Activated T-helper 1 cell treated with anti-CD3 and anti-CD28 coated beads, Interleukin-12 subunit alpha, Interleukin-12 subunit beta, Interleukin-2, Interleukin-4 antibody, amounts not matched to agents 30 ng/mL and 10 ng/mL and 1 ng/mL, durations not matched to agents 14 hours and 24 hours and 36 hours (primary cell): Measurements from ENCODE around the gene SAMD4B. TPM values are rescaled to one million over a fixed set of nuclear protein-coding genes. Genes with fewer than 3 reads are reported as not detected.
"Not testable (repeated sequence)": the region's sequence is repeated elsewhere in the genome, so short reads cannot be mapped to it uniquely, and the experiment has no call there.

Experiments used
- DNase-seq: peaks from one replicate; pipeline ENCODE4 v3.0.0; 2021; ENCODE audit warnings: low spot score
- H3K27ac Mint-ChIP-seq: one replicate; pipeline ENCODE4 v1.8.0; 2021; ENCODE audit warnings: mild to moderate bottlenecking, mixed read lengths
- H3K27me3 Mint-ChIP-seq: one replicate; pipeline ENCODE4 v1.8.0; 2022; ENCODE audit warnings: mild to moderate bottlenecking, moderate library complexity, mixed read lengths; ENCODE audit not compliant: insufficient read depth
- H3K36me3 Mint-ChIP-seq: one replicate; pipeline ENCODE4 v1.8.0; 2021; ENCODE audit warnings: low read depth, mixed read lengths
- H3K4me1 Mint-ChIP-seq: one replicate; pipeline ENCODE4 v1.8.0; 2021; ENCODE audit warnings: low read depth, mixed read lengths
- H3K4me3 Mint-ChIP-seq: one replicate; pipeline ENCODE4 v1.8.0; 2021; ENCODE audit warnings: mild to moderate bottlenecking, moderate library complexity, mixed read lengths
- H3K9me3 Mint-ChIP-seq: one replicate; pipeline ENCODE4 v1.8.0; 2021; ENCODE audit warnings: mixed read lengths
- intact Hi-C: fragments of 100-400 bp; cut with micrococcal nuclease; formaldehyde crosslinking; loops from one replicate; pipeline ENCODE4 v1.15.1; 2024
- total RNA-seq: library from RNA; stranded (reverse); gene quantifications from 2 replicates; pipeline ENCODE4 v1.2.3, GENCODE V29; 2022

Gene SAMD4B
- total RNA-seq, 1 donor from 2014 or later, result 71.8 TPM

DNA sequence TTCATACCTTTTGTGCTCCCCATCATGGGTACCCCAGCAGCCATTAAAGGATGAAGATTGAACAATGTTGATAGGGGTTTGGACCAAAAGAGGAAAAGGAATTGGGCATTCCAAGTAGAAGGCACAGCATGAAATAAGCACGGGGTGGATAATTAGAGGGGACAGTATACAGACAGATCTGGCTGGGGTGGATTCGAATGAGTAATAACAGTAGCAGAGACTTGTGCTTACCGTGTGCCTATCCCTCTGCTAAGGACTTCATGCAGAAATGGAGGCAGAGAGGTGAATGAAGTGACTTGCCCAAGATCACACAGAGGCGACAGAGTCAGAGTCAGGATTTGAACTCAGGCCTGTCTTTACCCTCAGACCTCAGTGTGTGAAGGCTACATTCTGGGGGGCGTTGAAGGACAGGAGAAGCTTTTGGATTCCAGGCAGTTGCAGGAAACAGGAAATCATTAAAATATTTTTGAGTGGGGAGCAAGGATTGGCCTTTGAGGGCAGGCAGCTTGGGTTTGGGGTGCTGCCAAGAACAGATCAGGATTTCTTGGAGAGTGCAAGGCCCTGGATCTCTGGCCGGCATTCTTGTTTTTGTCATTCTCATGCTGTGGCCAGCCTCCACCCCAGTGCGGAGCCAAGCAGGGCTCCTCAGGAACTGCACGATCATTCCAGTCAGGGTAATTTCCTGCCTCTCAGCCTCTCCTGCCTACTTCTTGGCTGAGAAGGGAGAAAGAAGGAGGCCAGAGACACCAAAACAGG is 30.0 kb downstream of the SAMD4B start:
- DNase-seq, result no peak
- no peaks in the 10 kb centered on the region for H3K27me3 Mint-ChIP-seq
- intact Hi-C loops, result no loop called here
- H3K9me3 Mint-ChIP-seq, result no peaks in the 10 kb centered on the region
- H3K27ac Mint-ChIP-seq, result peak overlapping the region; percentile 37
- no peak overlapping the region for H3K4me3 Mint-ChIP-seq
- peaks cover 5% of the 10 kb centered on the region for H3K4me1 Mint-ChIP-seq
- peaks cover 30% of the 10 kb centered on the region for H3K36me3 Mint-ChIP-seq

DNA sequence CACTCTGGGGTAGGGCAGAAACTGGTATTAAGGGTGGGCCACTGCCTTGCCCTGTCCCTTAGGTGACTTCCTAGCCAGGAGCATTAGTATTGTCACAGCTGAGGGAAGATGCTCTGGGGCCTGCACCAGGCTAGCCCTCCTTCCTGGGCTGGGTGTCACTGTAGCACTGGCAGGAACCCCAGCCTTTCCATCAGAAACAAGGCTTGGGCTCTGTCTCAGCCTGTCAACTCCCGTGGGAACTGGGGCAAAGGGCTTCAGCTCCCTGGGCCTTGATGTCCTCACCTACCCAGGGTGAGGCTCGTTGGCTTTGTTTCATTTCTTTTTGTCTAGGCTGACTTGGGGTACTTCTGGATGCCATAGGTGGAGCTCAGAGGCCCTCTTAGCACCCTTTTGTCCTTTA is 30.7 kb downstream of the SAMD4B start:
- no peaks in the 10 kb centered on the region for H3K9me3 Mint-ChIP-seq
- no peak overlapping the region for H3K4me3 Mint-ChIP-seq
- H3K27me3 Mint-ChIP-seq, result no peaks in the 10 kb centered on the region
- DNase-seq, result no peak
- H3K27ac Mint-ChIP-seq, result no peak overlapping the region
- H3K4me1 Mint-ChIP-seq, result peaks cover 5% of the 10 kb centered on the region
- intact Hi-C loops, result no loop called here
- peaks cover 32% of the 10 kb centered on the region for H3K36me3 Mint-ChIP-seq

DNA sequence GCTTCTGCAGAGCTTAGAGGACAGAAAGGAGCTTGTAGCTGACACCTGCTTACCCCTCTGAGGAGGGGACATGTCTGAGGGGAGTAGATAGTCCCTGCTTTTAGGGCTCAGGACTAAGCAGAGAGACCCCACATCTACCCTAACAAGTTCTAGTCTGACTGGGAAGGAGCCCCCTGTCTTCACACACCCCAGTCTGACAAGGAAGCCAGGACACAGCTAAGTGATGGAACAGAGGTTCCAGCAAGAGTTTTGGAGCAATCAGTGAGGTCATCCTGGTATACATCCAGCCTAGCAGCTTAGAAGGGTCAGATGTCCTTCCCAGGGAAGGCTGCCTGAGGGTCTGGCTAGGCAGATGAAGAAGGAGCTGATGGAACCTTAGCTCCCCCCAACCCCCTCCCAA is 33.7 kb downstream of the SAMD4B start:
- no peak overlapping the region for H3K4me3 Mint-ChIP-seq
- no peak overlapping the region for H3K27ac Mint-ChIP-seq
- no peaks in the 10 kb centered on the region for H3K27me3 Mint-ChIP-seq
- no peaks in the 10 kb centered on the region for H3K9me3 Mint-ChIP-seq
- intact Hi-C loops, result no loop called here
- no peak for DNase-seq
- peaks cover 24% of the 10 kb centered on the region for H3K36me3 Mint-ChIP-seq
- no peaks in the 10 kb centered on the region for H3K4me1 Mint-ChIP-seq

DNA sequence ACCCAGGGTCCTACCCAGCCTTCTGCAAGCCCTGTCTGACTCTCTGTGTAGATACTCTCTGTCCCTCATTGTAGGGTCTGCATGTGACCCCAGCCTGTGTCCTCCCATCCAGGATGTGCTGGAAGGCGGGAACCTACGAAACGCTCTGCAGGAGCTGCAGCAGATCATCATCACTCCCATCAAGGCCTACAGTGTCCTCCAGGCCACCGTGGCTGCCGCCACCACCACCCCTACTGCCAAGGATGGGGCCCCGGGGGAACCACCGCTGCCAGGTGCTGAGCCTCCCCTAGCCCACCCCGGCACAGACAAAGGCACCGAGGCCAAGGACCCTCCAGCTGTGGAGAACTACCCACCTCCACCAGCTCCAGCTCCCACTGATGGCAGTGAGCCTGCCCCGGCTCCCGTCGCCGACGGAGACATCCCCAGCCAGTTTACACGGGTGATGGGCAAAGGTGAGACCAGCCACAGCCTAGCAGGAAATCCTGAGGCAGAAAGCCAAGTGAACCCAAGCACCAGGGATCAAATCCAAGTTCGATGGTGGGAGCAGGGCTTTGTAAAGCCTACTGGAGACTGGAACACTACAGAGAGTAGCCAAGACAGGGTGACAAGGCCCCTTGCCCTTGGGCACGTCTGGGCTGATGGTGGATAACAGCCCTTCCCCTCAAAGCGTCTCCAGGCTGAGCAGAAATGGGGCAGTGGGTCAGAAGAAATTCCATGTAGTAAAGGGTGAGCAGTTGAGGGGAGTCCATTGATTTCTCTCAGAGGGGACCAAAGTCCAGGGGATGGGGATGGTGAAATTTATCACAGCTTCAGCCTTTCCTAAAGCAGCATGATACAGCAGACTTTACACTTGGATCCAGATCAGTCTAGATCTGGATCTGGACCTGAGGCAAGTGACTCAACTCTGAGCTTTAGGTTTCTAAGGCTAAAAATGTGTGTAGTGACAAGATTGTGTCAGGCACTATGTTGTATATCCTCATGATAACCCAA is 35.4 kb downstream of the SAMD4B start:
- peaks cover 27% of the 10 kb centered on the region for H3K36me3 Mint-ChIP-seq
- H3K9me3 Mint-ChIP-seq, result no peaks in the 10 kb centered on the region
- H3K4me1 Mint-ChIP-seq, result no peaks in the 10 kb centered on the region
- DNase-seq, result no peak
- intact Hi-C loops, result no loop called here
- H3K4me3 Mint-ChIP-seq, result no peak overlapping the region
- H3K27me3 Mint-ChIP-seq, result no peaks in the 10 kb centered on the region
- H3K27ac Mint-ChIP-seq, result no peak overlapping the region

DNA sequence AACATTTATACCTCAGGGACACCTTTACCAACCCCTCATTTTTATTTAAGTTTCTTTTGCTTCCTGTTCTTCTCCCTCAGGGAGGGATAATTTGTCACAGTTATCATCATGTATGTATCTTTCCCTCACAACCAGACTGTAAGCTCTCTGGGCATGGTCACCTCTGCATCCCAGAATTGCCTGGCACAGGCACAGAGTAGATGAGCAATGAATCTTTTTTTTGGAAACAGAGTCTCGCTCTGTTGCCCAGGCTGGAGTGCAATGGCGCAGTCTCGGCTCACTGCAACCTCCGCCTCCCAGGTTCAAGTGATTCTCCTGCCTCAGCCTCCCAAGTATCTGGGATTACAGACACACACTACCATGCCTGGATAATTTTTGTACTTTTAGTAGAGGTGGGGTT is 37.1 kb downstream of the SAMD4B start:
- DNase-seq, H3K9me3 Mint-ChIP-seq, intact Hi-C loops, H3K4me1 Mint-ChIP-seq, H3K27me3 Mint-ChIP-seq, H3K4me3 Mint-ChIP-seq: not testable (repeated sequence)
- H3K27ac Mint-ChIP-seq, result peak overlapping the region; percentile 36
- peaks cover 32% of the 10 kb centered on the region for H3K36me3 Mint-ChIP-seq

DNA sequence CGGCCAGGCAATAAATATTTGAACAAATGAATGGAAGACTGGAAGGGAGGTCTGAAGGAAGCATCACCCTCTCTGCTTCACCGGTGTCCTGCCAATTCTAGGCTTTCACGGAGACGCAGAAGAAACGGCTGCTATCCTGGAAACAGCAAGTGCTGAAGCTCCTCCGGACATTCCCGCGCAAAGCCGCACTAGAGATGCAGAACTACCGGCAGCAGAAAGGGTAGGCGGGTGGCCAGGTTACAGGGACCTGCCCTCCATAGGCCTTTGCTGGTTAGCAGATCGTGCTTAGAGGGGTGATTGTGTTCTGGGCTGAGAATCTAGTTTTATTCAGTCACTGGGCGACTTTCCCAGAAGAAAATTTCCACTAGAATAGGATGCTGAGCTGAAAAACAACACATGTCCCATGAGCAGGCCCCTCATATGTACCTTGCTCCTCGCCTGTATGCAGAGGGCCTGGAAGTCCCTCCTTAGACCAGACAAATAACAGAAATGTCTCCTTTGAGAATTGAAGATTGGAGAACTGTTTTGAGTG is 37.7 kb downstream of the SAMD4B start:
- H3K36me3 Mint-ChIP-seq, result peaks cover 32% of the 10 kb centered on the region
- no peak for DNase-seq
- intact Hi-C loops, result no loop called here
- H3K4me1 Mint-ChIP-seq, result no peaks in the 10 kb centered on the region
- H3K27ac Mint-ChIP-seq, result peak overlapping the region; percentile 36
- H3K9me3 Mint-ChIP-seq, result no peaks in the 10 kb centered on the region
- H3K4me3 Mint-ChIP-seq, result no peak overlapping the region
- no peaks in the 10 kb centered on the region for H3K27me3 Mint-ChIP-seq

DNA sequence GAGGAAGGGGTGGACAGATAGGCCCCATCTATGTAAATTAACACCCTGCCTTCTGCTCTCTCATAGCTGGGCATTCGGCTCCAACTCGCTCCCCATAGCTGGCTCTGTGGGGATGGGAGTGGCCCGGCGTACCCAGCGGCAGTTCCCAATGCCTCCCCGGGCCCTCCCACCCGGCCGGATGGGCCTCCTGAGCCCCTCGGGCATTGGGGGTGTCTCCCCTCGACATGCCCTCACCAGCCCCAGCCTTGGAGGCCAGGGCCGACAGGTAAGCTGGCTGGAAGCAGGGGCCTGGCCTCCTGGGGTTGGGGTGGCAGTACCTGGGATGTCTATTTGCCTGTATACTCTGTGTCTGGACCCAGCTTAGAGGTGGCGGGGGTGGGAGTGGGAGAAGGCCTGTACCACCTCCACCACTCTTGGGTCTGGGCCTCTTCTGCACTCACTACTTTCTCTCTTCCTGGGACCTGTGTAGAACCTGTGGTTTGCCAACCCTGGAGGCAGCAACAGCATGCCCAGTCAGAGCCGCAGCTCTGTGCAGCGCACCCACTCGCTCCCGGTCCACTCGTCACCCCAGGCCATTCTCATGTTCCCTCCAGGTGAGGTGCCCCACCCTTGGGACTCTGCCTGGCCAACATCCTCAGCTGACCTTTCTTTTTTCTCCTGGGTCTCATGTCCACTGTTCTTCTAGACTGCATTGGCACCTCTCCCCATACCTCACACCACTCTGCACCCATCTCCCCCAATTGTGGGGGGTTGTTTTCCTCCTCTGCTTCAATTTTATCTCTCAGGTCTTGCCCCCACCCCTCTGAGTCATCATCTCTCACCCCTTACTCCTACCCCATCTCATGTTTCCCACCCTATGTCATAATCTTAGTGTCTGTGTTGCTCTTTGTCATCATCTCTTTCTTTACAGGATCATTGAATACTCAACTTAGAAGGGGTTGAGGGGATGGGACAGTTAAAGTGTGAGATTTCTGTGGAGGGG is 38.6 kb downstream of the SAMD4B start:
- H3K27me3 Mint-ChIP-seq, result no peaks in the 10 kb centered on the region
- intact Hi-C loops, result no loop called here
- no peak overlapping the region for H3K4me3 Mint-ChIP-seq
- DNase-seq, result no peak
- no peaks in the 10 kb centered on the region for H3K9me3 Mint-ChIP-seq
- peak overlapping the region; percentile 43 for H3K27ac Mint-ChIP-seq
- H3K4me1 Mint-ChIP-seq, result no peaks in the 10 kb centered on the region
- H3K36me3 Mint-ChIP-seq, result peaks cover 37% of the 10 kb centered on the region

DNA sequence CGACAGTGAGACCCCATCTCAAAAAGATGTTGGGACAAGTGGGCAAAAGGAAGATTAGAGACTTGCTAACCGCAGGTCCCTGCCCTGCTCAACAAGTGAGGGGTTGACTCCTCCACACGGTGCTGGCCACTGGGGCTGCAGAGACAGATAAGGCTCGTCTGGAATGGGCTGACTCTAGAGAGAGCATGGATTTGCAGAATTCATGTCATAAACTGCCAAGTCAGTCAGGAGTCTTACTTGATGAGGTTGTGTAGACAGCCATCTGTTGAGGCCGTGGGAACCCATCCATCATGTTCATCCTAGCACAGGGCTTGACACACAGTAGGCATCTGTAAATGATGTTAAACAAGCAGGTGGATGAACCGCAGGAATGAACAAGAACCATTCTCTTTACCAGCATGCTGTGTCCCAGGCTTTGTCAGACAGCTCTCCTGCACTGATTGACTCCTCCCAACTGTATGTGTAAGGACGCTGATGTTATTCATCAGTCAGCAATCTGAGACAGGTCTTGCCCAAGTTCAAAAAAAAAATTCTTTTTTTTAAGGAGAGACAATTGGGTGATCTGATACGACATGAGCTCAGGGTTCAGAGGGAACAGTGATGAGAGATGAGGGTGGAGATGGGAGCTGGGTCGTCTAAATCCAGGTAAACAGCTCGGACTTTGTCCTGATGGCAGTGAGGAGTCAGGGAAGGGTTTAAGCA is 39.8 kb downstream of the SAMD4B start:
- Mint-ChIP-seq H3K27ac (no peak overlapping the region), H3K36me3 (peaks cover 44% of the 10 kb centered on the region), H3K4me1 (no peaks in the 10 kb centered on the region), H3K4me3 (no peak overlapping the region), H3K27me3 (no peaks in the 10 kb centered on the region), H3K9me3 (no peaks in the 10 kb centered on the region)
- intact Hi-C loops, result no loop called here
- DNase-seq, result no peak

DNA sequence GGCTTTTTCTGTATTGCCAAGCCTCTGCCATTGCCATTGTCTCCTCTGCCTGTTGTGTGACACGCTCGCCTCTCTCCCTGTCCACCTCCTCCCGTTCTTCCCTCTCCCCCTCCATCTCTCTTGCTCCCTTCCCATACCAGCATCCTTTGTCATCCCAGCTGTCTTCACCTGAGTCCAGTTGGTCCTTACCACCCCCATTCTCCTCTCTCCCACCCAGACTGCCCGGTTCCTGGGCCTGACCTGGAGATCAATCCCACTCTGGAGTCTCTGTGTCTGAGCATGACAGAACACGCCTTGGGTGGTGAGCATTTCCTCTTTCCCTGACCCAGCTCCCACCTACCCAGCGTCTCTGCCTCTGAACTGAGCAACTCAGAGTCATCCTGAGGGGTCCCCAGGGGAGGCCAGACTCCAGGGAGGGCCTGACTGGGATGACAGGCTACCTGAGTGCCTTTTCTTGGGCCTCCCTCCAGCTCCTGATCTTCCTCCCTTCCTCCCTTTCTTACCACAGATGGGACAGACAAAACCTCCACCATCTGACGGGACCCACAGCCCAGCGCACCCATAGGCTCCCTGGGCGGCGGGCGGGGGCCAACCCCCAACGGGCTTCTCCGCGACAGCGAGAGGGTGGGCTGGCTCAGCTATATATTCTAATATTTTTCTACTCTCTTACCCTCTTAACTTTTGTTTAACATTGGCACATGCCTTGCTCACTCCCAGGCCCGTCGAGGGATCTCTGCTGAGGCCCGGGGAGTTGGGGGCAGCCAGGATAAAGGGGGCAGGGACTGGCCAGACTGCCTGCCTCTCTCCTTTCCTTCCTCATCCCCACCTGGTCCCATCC is 41.0 kb downstream of the SAMD4B start:
- Mint-ChIP-seq H3K4me3 (no peak overlapping the region), H3K27ac (no peak overlapping the region), H3K27me3 (no peaks in the 10 kb centered on the region), H3K9me3 (no peaks in the 10 kb centered on the region), H3K4me1 (no peaks in the 10 kb centered on the region), H3K36me3 (peaks cover 45% of the 10 kb centered on the region)
- intact Hi-C loops, result no loop called here
- DNase-seq, result no peak

DNA sequence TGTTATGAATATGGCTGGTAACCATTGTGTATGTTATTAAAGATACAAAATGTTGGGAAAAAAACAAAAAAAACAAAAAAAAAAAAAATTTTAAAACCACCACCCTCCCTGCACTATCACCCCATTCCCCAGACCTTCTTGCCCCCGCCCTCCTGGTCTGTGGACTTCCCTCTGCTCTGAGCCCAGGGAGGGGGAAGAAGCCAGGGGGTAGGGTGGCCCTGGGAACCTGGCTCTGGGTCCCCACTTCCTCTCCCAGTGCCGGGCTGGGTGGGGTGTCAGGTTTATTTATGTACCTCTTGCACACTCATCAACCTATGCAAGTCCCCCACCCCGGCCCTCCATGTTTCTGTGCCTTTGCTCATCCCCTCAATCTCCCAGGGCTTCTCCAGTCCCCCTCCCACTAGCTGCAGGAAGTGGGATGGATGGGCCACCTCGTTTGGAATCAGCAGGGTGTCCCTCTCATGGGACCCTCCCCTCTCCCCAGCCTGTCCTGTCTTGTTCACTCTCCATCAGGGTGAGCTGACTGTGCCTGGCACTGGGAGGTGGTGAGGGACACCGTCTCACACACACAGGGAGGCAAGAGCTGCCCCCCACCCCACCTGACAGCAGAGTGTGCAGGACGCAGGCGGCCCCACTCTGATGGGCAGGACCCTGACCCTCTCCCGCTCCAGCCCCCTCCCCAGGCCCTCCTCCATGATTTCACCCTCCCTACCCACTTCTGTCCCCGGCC is 42.8 kb downstream of the SAMD4B start:
- no peaks in the 10 kb centered on the region for H3K9me3 Mint-ChIP-seq
- intact Hi-C loops, result no loop called here
- H3K4me1 Mint-ChIP-seq, result peaks cover 9% of the 10 kb centered on the region
- no peak for DNase-seq
- no peaks in the 10 kb centered on the region for H3K27me3 Mint-ChIP-seq
- H3K4me3 Mint-ChIP-seq, result no peak overlapping the region
- peak overlapping the region; percentile 18 for H3K27ac Mint-ChIP-seq
- peaks cover 49% of the 10 kb centered on the region for H3K36me3 Mint-ChIP-seq
